Skeletal muscle satellite cell (primary cell): ENCODE measurements around the gene ZNF532.

Source experiments
- H3K27me3 ChIP-seq: 2 replicates; pipeline ENCODE4 v1.7.0; 2013; ENCODE audit warnings: low read length; ENCODE audit not compliant: control insufficient read depth, insufficient read depth
- H3K36me3 ChIP-seq: 2 replicates; pipeline ENCODE4 v1.7.0; 2013; ENCODE audit warnings: mild to moderate bottlenecking, control low read depth, low read length; ENCODE audit not compliant: insufficient read depth
- H3K4me1 ChIP-seq: 2 replicates; pipeline ENCODE4 v1.7.0; 2013; ENCODE audit warnings: low read length; ENCODE audit not compliant: control insufficient read depth, insufficient read depth
- H3K4me2 ChIP-seq: 2 replicates; pipeline ENCODE4 v1.7.0; 2013; ENCODE audit warnings: mild to moderate bottlenecking, low read length
- H3K4me3 ChIP-seq: 2 replicates; pipeline ENCODE4 v1.7.0; 2013; ENCODE audit warnings: low read length
- H3K9ac ChIP-seq: 2 replicates; pipeline ENCODE4 v1.7.0; 2013; ENCODE audit warnings: mild to moderate bottlenecking, low read depth, low read length, moderate library complexity
- H3K9me3 ChIP-seq: replicated peaks from 2 replicates; pipeline ENCODE4 v1.7.0; 2013; ENCODE audit warnings: mild to moderate bottlenecking, control low read depth, low read length

The ZNF532 gene

DNA sequence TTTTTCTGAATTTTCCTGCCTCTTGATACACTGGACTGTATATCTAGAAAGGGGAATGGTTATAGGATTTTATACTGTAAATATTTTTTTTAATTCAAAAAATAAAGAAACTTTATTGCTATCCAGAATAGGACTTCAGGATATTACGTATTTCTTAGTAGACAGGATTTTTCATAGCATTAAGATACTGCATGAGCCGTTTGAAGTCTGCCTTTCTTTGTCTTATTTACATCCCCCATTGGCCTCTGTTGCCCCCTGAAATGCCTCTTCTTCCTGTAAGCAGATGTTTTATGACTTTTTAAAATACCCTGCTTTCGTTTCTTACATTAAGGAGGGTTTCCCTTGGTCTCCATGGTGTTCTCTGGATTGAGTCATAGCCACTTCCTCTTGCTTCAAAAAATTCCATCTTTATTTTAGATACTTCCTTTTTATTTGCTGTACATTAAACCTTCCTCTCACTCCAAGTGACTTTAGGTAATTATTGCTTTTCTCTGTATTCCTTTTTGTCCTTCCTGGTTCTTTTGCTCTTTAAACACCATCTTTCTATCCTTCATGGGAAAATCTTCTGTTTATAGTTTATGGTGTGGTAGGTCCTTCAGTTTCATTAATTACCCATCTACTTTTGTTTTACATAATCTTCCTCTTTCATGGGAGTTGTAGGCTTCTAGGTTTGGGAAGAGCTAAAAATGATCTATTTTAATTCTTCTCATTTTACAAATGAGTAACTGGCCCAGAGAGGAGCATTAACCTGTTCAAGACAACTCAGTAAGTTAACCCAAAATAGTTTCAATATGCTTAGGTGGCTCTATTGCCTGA lies 72.6 kb downstream of the ZNF532 start:
- Histone ChIP-seq H3K4me1 (peaks cover 15% of the 10 kb centered on the region), H3K4me2 (peak overlapping the region; percentile 63), H3K36me3 (peaks cover 10% of the 10 kb centered on the region), H3K9me3 (no peaks in the 10 kb centered on the region), H3K9ac (no peak overlapping the region), H3K4me3 (peak overlapping the region; percentile 31), H3K27me3 (no peaks in the 10 kb centered on the region)

DNA sequence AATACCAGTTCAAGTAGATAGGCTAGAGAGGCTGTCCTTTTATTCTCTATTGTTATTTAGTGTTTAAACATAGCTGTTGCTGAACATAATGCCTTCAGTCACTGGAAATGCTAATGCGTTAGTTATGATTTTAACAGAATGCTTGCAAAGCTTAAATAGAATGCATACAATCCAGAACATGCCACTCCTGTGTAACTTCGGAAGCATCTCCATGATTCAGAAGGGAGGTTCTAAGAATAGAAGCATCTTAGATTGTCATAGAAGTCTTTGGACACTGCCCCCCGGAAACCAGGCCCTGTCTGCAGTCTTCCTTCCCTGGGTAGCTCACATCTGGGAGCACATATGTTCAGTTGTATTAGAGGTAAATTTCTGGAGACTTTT lies 73.2 kb downstream of the ZNF532 start:
- no peaks in the 10 kb centered on the region for H3K27me3 ChIP-seq

DNA sequence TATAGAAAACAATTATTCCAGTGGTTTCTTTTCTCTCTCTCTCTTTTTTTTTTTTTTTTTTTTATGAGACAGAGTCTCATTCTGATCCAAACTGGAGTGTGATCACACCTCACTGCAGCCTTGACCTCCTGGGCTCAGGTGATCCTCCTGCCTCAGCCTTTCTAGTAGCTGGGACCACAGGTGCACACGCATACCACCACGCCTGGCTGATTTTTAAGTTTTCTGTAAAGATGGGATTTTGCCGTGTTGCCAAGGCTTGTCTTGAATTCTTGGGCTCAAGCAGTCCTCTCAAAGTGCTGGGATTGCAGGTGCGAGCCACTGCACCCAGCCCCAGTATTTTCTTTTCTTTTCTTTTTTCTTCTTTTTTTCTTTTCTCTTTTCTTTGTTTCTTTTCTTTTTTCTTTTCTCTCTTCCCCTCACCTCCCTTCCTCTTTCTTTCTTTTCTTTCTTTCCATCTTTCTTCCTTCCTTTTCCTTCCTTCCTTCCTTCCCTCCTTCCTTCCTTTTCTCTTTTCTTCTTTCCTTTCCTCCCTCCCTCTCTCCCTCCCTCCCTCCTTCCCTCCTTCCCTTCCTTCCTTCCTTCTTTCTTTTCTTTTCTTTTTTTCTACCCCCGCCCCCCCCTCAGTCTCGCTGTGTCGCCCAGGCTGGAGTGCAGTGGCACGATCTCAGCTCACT lies 76.9 kb downstream of the ZNF532 start:
- no peaks in the 10 kb centered on the region for H3K9me3 ChIP-seq
- no peak overlapping the region for H3K9ac ChIP-seq
- H3K36me3 ChIP-seq: peaks cover 23% of the 10 kb centered on the region
- no peaks in the 10 kb centered on the region for H3K27me3 ChIP-seq
- peaks cover 15% of the 10 kb centered on the region for H3K4me1 ChIP-seq
- no peak overlapping the region for H3K4me3 ChIP-seq
- H3K4me2 ChIP-seq: no peak overlapping the region

More for the DNA sequence above, 73.2 kb downstream of the ZNF532 start:
- peaks cover 15% of the 10 kb centered on the region for H3K4me1 ChIP-seq
- no peaks in the 10 kb centered on the region for H3K9me3 ChIP-seq
- H3K4me3 ChIP-seq: no peak overlapping the region
- H3K36me3 ChIP-seq: peaks cover 14% of the 10 kb centered on the region
- no peak overlapping the region for H3K9ac ChIP-seq
- H3K4me2 ChIP-seq: peak overlapping the region; percentile 63

DNA sequence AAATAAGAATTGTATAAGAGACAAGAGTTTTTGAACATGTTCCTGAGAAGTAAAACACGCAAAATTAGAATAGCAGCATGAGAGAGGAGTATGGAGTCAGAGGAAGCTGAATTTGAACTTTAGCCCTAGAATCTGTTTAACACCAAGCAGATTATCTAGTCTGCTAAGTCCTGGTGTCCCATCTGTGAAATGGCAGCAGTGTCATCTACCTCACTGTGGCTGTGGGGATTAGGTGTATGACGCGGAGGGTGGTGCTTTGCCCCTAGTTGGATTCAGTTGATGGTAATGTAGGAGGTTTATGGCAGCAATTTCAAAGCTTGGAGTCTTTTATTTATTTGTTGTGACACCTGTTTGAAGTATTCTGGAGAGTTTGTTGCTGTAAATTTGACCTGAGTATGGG lies 79.2 kb downstream of the ZNF532 start:
- Histone ChIP-seq H3K4me1 (no peaks in the 10 kb centered on the region), H3K4me3 (no peak overlapping the region), H3K9me3 (no peaks in the 10 kb centered on the region), H3K4me2 (no peak overlapping the region), H3K9ac (no peak overlapping the region), H3K27me3 (no peaks in the 10 kb centered on the region), H3K36me3 (peaks cover 25% of the 10 kb centered on the region)

DNA sequence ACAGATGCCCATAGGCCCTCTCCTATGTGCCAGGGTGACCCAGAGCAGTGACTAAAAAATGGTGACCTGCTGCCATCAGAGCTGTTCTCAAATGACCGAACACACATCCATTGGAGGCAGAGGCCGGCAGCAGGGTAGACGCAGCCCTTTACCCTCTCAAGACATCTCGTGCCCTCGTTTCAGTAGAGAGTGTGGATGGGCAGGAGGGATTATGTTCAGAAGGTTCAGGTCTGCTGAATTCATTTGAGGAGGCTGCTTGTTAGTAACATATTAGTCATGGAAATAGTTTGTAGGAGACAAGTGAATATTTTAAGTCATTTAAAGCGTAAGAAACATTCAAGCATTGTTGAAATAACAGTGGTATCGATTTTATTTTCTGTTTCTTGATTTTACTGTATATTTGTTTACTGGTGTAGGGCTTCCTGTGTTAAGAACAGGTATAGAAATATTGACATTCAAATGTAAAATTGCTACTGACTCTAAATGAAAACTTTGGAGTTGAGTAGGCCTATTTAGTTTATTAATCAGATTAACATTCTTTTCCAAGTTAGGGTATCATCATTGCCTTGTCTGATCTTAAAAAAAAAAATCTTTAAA lies 82.6 kb downstream of the ZNF532 start:
- Histone ChIP-seq H3K9me3 (no peaks in the 10 kb centered on the region), H3K4me3 (no peak overlapping the region), H3K36me3 (peaks cover 15% of the 10 kb centered on the region), H3K9ac (no peak overlapping the region), H3K4me2 (no peak overlapping the region), H3K27me3 (no peaks in the 10 kb centered on the region), H3K4me1 (no peaks in the 10 kb centered on the region)

DNA sequence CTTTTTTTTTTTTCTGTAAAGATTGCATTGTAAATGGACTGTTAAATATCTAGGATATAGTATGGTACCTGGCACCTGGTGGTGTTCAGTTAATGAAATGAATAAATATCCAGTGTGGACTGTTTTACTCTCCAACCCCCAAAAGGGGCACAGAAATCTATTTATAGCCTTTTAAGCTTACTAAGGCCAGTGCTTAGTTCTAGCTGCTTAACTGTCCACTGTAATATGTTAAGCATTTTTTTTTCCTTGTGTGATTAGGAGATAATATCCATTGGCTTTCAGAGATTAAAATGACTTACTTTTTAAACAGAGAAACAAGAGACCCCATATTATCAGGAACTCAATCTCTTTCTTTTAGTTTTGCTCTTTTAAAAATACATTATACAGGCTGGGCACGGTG lies 84.4 kb downstream of the ZNF532 start:
- no peaks in the 10 kb centered on the region for H3K9me3 ChIP-seq
- H3K9ac ChIP-seq: no peak overlapping the region
- no peaks in the 10 kb centered on the region for H3K27me3 ChIP-seq
- H3K36me3 ChIP-seq: peaks cover 11% of the 10 kb centered on the region
- H3K4me3 ChIP-seq: no peak overlapping the region
- H3K4me2 ChIP-seq: no peak overlapping the region
- no peaks in the 10 kb centered on the region for H3K4me1 ChIP-seq

DNA sequence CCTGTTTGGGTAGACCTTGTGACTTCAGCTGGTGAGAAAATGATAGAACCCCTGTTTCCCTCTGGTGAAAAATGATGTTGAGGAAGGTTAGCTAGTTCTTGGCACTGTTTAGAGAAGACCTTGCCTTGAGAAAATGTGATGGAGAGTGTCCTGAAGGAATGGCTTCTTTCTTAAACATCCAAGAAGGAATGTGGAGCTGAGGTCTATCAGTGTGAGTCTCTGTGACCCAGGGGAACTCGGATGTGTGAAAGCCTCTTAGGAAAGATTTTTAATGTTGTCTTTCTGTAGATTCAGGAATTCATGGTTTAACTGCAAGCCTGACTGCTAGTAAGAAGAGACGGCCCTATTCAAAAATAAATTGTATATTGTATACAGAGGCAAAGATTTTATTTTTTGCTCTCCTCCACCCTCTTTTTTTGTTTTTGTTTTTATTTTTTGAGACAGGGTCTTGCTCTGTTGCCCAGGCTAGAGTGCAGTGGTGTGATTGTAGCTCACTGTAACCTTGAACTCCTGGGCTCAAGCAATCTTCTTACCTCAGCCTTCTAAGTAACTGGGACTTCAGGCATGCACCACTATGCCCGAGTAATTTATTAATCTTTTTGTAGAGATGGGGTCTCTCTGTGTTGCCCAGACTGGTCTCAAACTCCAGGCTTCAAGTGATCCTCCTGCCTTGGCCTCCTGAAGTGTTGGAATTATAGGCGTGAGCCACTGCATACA lies 87.5 kb downstream of the ZNF532 start:
- Histone ChIP-seq H3K4me3 (no peak overlapping the region), H3K4me1 (peaks cover 7% of the 10 kb centered on the region), H3K36me3 (peaks cover 3% of the 10 kb centered on the region), H3K27me3 (no peaks in the 10 kb centered on the region), H3K9ac (no peak overlapping the region), H3K4me2 (no peak overlapping the region), H3K9me3 (no peaks in the 10 kb centered on the region)

DNA sequence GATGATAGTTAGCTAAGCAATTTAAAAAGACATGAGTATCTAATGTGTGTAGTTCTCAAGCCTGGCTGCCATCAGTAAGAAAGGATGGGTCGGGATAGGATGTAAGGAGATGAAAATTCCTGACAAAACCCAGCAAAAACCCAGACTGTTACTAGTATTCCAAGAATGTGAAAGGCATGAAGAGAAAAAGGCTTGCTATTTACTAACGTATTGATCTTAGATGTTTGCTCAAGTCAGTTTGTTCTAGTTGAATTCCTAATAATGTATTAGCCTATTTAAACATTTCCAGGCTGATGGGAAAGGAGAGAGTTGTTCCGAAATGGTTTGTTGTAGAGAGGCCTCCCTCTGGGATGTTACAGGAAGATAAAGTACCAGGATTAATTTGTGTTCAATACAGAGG lies 88.2 kb downstream of the ZNF532 start:
- no peak overlapping the region for H3K4me3 ChIP-seq
- H3K4me2 ChIP-seq: no peak overlapping the region
- no peak overlapping the region for H3K9ac ChIP-seq
- H3K27me3 ChIP-seq: no peaks in the 10 kb centered on the region
- peaks cover 7% of the 10 kb centered on the region for H3K4me1 ChIP-seq
- no peaks in the 10 kb centered on the region for H3K9me3 ChIP-seq
- H3K36me3 ChIP-seq: peaks cover 3% of the 10 kb centered on the region

DNA sequence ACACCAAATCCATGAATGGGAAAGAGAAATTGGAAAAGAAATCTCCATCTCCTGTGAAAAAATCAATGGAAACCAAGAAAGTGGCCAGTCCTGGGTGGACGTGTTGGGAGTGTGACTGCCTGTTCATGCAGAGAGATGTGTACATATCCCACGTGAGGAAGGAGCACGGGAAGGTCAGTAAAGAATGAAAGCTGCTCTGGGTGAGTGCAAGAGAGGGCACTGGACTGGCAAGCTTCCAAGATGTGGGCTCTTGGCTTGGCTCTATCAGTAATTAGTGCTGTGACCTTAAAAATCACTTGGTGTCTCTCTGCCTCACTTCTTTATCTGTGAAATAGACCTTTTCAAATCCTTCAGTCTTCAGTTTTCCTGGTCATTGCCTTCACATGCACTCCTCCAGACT lies 89.0 kb downstream of the ZNF532 start:
- Histone ChIP-seq H3K36me3 (no peaks in the 10 kb centered on the region), H3K4me2 (no peak overlapping the region)

DNA sequence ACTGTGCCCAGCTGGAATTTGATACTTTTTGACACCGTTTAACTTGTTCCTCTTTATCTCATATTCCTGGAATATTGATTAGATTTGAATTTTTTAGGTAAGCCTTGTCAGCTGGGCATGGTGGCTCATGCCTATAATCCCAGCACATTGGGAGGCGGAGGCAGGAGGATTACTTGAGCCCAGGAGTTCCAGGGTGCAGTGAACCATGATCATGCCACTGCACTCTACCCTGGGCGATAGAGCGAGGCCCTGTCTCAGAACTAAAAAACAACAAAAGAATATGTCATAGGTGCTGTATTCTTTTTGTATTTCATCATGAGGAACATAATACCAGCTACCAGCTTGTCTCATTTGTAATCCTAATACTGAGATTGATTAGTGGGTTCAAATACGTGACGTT lies 90.3 kb downstream of the ZNF532 start:
- Histone ChIP-seq H3K27me3 (no peaks in the 10 kb centered on the region), H3K36me3 (no peaks in the 10 kb centered on the region), H3K9ac (no peak overlapping the region), H3K4me1 (peaks cover 7% of the 10 kb centered on the region), H3K4me3 (no peak overlapping the region), H3K9me3 (no peaks in the 10 kb centered on the region), H3K4me2 (no peak overlapping the region)

More for the DNA sequence above, 89.0 kb downstream of the ZNF532 start:
- Histone ChIP-seq H3K4me1 (peaks cover 7% of the 10 kb centered on the region), H3K9me3 (no peaks in the 10 kb centered on the region), H3K4me3 (no peak overlapping the region), H3K9ac (no peak overlapping the region), H3K27me3 (no peaks in the 10 kb centered on the region)

DNA sequence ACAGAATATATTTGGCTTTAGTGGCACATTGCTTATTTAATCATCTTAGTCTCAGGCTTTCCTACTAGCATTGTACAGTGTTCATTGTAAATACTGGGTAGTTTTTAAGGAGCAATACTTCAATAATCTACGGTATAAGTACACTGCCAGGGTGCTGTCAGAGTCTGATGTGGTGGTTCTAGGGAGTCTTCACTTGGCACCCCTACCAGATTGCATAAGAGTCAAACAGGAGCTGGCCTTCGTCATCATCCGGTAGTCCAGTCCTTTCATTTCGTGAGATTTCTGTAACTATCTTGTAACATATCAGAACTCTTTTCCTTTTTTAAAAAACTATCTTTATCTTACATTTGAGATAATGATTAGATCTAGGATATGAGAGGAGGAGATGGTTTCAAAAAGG lies 91.1 kb downstream of the ZNF532 start:
- Histone ChIP-seq H3K9ac (no peak overlapping the region), H3K4me3 (no peak overlapping the region), H3K27me3 (no peaks in the 10 kb centered on the region), H3K4me1 (peaks cover 7% of the 10 kb centered on the region), H3K9me3 (no peaks in the 10 kb centered on the region), H3K36me3 (no peaks in the 10 kb centered on the region), H3K4me2 (no peak overlapping the region)
